Kidney glomerular epithelial cell (primary cell): ENCODE measurements around the gene SLC6A6.

ENCODE experiments used
- DNase-seq: peaks from one replicate; lab custom pipeline; 2025; lab: John Stamatoyannopoulos, UW

Gene SLC6A6

GRCh38 chr3:14454639-14455310 lies 52.4 kb downstream of the SLC6A6 start:
- no peak for DNase-seq

DNA sequence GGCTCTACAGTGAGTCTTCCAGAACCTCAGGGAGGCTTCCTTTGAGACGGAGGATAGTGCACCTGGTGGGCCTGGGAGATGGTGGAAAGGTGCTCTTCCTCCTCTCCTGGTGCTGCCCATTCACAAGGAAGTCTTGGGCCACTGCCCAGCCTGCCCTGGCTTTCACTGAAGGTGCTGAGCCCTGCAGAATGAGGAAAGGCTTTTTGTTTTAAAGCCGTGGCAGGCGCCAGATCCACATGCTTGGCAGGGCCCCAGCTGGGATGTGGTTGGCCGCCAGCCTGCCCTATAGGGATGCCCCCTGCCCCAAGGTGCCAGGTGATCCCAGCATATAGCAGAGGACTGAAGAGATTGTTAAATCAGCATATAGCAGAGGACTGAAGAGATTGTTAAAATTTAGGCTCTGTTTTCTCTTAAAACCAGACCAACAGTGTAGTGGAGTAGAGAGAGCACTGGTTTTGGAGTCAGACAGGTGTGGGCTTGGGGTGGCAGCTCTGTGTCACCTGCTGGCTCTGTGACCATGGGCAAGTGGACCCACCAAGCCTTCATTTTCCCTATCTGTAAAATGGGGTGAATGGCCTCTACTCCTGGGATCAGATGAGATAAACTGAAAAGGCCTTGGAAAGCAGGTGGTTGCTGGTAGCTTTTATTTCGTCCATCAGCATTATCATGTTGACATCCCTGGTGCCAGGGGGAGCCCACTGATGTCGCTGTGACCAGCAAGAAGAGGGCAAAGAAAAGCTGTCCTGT lies 53.3 kb downstream of the SLC6A6 start:
- no peak for DNase-seq

DNA sequence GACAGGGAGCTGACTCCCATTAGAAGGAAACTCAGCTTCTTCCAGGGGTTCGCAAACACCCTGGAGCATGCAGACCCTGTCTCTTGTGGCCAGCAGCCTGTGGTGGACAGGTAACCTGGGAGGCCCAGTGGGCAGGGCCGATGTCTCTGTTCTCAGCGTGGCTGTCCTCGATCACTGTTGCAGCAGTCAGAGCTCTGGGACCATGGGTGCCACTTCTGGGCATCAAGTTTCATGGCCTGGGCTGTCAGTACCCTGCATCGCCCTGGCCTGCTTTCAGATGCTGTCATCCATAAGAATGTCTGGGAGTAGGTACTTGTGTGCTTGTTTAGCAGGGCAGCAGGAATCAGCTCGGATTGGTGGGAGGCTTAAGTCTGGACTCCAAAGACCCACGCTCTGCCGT lies 54.4 kb downstream of the SLC6A6 start:
- DNase-seq, result no peak

- no peak for DNase-seq
These were observed 55.1 kb downstream of the SLC6A6 start for GRCh38 chr3:14457481-14457880.

DNA sequence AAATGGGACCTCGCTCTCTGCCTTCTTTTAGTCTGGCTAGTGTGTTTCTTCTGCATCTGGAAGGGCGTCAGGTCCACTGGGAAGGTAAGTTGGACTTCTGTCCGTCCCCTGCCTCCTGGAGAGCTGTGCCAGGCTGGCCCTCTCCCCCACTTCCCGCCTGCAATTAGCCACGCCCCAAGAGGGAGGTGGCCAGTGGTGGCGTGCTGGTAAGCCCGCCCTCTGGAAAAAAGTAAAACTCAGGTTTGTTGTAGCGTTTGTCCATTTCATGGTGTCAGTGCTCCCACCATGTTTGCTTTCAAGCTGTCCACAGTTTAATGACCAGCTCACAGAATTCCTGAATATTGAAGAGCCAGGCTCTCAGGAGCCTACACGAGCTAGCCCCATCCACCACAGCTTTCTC lies 55.6 kb downstream of the SLC6A6 start:
- DNase-seq, result no peak

DNA sequence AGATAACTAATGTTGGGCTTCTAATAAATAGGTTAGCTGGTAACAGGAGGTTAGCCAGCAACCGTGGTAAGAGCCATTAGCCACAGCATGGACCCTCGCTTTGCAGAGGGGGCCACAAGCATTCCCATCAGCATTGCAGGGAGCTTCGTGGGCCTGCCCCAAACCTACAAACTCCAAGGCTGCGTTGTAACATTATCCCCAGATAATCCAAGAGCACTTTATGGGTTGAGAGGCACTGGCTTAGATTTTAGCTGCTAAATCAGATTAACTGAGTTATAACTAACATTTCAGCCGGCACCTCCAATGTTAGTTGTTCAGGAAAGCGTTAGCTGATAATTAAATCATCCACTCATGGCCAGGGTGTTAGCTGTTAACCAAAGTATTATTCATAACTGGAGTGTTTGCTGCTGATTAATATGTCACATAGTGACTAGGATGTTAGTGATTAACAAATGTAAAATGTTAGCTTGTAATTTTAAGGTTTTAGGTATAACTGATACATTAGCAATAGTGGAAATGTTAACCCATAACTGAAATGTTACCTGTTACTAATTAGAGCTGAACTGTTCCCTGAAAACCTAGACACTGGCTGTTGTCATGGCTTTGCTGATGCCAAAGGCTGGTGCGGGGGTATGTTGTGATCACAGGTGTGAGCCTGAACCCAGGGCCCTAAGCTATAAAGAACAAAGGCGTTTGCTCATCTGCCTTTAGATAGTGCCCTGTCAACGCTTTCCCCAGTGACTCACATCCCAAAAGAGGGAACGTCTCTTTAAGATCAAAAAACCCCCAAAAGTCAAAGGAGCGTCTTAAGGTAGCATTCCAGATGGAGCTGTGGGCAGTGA lies 56.2 kb downstream of the SLC6A6 start:
- DNase-seq, result peak; percentile 74

GRCh38 chr3:14459384-14459783 lies 57.0 kb downstream of the SLC6A6 start:
- no peak for DNase-seq

DNA sequence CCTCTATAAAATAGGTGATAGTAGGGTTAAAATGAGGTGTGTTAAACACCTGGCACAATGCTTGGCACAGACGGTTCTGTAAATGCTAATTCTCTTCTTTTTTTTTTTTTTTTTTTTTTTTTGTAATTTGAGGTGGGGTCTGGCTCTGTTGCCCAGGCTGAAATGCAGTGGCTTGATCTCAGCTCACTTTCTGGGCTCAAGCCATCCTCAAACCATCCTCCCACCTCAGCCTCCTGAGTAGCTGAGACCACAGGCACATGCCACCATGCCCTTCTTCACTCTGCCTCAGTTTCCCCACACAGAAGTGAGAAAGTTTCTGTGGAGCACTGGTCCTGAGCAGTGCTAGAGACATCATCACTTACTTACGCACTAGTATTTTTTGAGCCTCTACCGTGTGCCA lies 57.4 kb downstream of the SLC6A6 start:
- DNase-seq, result no peak

GRCh38 chr3:14460342-14461005 lies 58.1 kb downstream of the SLC6A6 start:
- peak; percentile 88 for DNase-seq

- no peak for DNase-seq
These were observed 58.8 kb downstream of the SLC6A6 start for GRCh38 chr3:14461006-14461747.

- peak; percentile 23 for DNase-seq
These were observed 59.4 kb downstream of the SLC6A6 start for GRCh38 chr3:14461748-14462324.

DNA sequence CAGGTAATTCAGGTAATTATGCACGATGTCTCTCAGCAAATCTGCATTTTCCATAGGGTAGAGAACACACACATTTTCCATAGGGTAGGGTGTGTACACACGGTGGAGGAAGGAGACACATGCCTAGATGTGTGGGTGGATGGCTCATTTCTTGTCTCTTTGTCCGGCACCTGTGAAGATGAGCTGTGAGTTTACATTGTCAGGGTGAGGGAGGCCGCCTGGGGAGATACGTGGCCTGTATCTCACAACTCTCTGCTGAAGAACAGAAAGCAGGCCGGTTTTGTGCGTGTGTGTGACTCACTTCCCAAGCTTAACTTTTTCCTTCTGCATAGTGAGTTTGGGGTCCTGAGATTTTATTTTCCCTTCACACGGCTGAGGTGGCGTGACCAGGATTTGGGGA lies 60.3 kb downstream of the SLC6A6 start:
- DNase-seq, result no peak

- DNase-seq, result no peak
These were observed 61.1 kb downstream of the SLC6A6 start for GRCh38 chr3:14463330-14464140.

DNA sequence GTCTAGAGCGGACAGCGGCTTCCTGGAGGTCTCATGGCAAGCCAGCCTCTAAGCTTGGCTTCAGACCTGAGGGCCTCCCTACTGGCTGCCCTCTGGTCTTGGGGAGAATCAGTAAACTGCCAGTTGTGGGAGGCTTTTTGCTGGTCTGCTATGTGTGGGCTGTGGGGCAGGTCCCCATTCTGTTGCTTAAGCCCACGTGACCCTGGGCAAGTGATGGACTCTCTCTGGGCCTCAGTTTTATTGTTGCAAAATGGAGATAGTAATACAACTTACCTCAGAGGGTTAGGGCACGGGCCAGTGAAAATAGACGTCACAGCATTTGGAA lies 61.7 kb downstream of the SLC6A6 start:
- DNase-seq, result no peak

GRCh38 chr3:14464521-14464920 lies 62.1 kb downstream of the SLC6A6 start:
- no peak for DNase-seq

- no peak for DNase-seq
These were observed 63.0 kb downstream of the SLC6A6 start for GRCh38 chr3:14465425-14465824.

- DNase-seq, result no peak
These were observed 63.9 kb downstream of the SLC6A6 start for GRCh38 chr3:14466179-14466903.

GRCh38 chr3:14467814-14468620 lies 65.6 kb downstream of the SLC6A6 start:
- DNase-seq, result peak; percentile 26

DNA sequence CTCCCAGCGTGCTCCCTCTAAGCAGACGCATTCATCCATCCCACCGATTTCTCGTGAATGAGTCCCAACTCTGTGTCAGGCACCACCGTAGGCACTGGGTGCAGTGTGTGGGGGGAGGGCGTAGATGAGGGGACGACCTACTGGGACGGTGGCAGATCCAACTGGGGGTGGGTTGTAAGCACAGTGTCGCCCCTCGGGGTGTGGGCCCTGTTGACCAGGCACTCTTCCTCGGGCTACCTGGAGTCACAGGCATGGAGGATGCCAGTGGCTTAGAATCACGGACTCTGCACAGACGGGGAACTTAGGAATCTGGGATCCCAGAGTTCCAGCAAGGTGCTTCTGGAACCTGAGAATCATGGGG lies 66.2 kb downstream of the SLC6A6 start:
- DNase-seq, result no peak
